HCT116 (cell line): ENCODE results near the gene KLHL3. TPM values are rescaled to one million over a fixed set of nuclear protein-coding genes. Genes with fewer than 3 reads are reported as not detected.

Source experiments
- ATAC-seq: fragments of 200-7000 bp; cut with Tn5 transposase; 2 replicates; pipeline ENCODE4 v1.9.1; 2020; ENCODE audit warnings: mild to moderate bottlenecking, moderate library complexity
- BruUV-seq: library from RNA; stranded (reverse); fragments of 400-500 nt; replicated peaks from 2 replicates; lab custom pipeline; 2021; lab: Mats Ljungman, UMichigan
- CTCF ChIA-PET: fragments of 300-600 bp; sonication (Branson Sonifier 250); formaldehyde crosslinking; loops from one replicate; lab custom pipeline; 2021; ENCODE audit warnings: antibody characterized with exemption; lab: Charles Lee
- POLR2A ChIA-PET: fragments of 300-600, 350-600 bp; sonication (Branson Sonifier 250); formaldehyde crosslinking; loops from one replicate; lab custom pipeline; 2021; ENCODE audit warnings: antibody characterized with exemption; lab: Charles Lee
- RAD21 ChIA-PET, 2 experiments: fragments of 300-600 bp; sonication (Branson Sonifier 250); formaldehyde crosslinking; loops; one replicate each; lab custom pipeline; 2023; ENCODE audit warnings: low total read pairs in 2 of 2; ENCODE audit not compliant: uncharacterized antibody in 2 of 2, unreplicated experiment in 2 of 2, low non-redundant PET in 1 of 2; lab: Charles Lee
- DNase-seq: peaks from one replicate; pipeline ENCODE4 v3.0.0-alpha.2; 2010; ENCODE audit warnings: low read depth, low spot score
- H2AFZ ChIP-seq: fragments of 200-600 bp; shearing (Covaris generic), sonication (generic); 2 replicates; pipeline ENCODE4 v1.6.1; 2017; ENCODE audit warnings: low read depth, mixed run types, mixed read lengths, antibody characterized with exemption, low read length; ENCODE audit not compliant: poor library complexity, severe bottlenecking
- H3K27ac ChIP-seq: 2 replicates; pipeline ENCODE4 v1.5.1; 2012; ENCODE audit warnings: low read depth, low read length
- H3K27me3 ChIP-seq: fragments of 200-600 bp; sonication (generic); 2 replicates; pipeline ENCODE4 v1.6.1; 2016; ENCODE audit warnings: mixed run types, low read length, mixed read lengths; ENCODE audit not compliant: insufficient read depth
- H3K36me3 ChIP-seq, 2 experiments: fragments of 200-500 bp in 1 of 2; fragments of 200-600 bp in 1 of 2; sonication (Bioruptor generic) in 1 of 2; sonication (generic) in 1 of 2; 2 replicates each; pipeline versions ENCODE4 v1.5.1 to v1.6.1; 2014 to 2016; ENCODE audit warnings: low read length in 2 of 2, inconsistent platforms in 1 of 2, mixed read lengths in 1 of 2, mixed run types in 1 of 2; ENCODE audit not compliant: insufficient read depth in 2 of 2, control insufficient read depth in 1 of 2
- H3K4me1 ChIP-seq, 2 experiments: fragments of 200-600 bp in 1 of 2; sonication (generic) in 1 of 2; 2 replicates each; pipeline versions ENCODE4 v1.5.1 to v1.6.1; 2012 to 2017; ENCODE audit warnings: low read length in 2 of 2, inconsistent platforms in 1 of 2, mild to moderate bottlenecking in 1 of 2, mixed read lengths in 1 of 2, mixed run types in 1 of 2, moderate library complexity in 1 of 2; ENCODE audit not compliant: insufficient read depth in 2 of 2, control insufficient read depth in 1 of 2
- H3K4me2 ChIP-seq: fragments of 200-600 bp; sonication (generic); 2 replicates; pipeline ENCODE4 v1.6.1; 2017; ENCODE audit warnings: mixed run types, low read length, mixed read lengths
- H3K4me3 ChIP-seq, 2 experiments: fragments of 200-600 bp in 1 of 2; sonication (generic) in 1 of 2; replicated peaks in 1 of 2; 2 replicates each; pipeline ENCODE4 v1.5.1; 2011 to 2016; ENCODE audit warnings: low read length in 2 of 2, control low read depth in 1 of 2, low read depth in 1 of 2, mild to moderate bottlenecking in 1 of 2, mixed read lengths in 1 of 2, mixed run types in 1 of 2
- H3K79me2 ChIP-seq: fragments of 200-600 bp; sonication (generic); 2 replicates; pipeline ENCODE4 v1.6.1; 2017; ENCODE audit warnings: mild to moderate bottlenecking, mixed run types, low read length, moderate library complexity, mixed read lengths; ENCODE audit not compliant: insufficient read depth
- H3K9ac ChIP-seq: fragments of 200-600 bp; sonication (generic); 2 replicates; pipeline ENCODE4 v1.6.1; 2016; ENCODE audit warnings: low read length, mixed read lengths
- H3K9me2 ChIP-seq: fragments of 200-600 bp; sonication (generic), shearing (Covaris generic); 2 replicates; pipeline ENCODE4 v1.6.1; 2017; ENCODE audit warnings: mixed run types, mild to moderate bottlenecking, moderate library complexity; ENCODE audit not compliant: insufficient read depth
- H3K9me3 ChIP-seq, 2 experiments: fragments of 200-500 bp in 1 of 2; fragments of 200-600 bp in 1 of 2; sonication (Bioruptor generic) in 1 of 2; sonication (generic) in 1 of 2; 2 replicates each; pipeline ENCODE4 v1.6.1; 2014 to 2017; ENCODE audit warnings: low read length in 2 of 2, mixed read lengths in 2 of 2, inconsistent platforms in 1 of 2, low read depth in 1 of 2, mild to moderate bottlenecking in 1 of 2, mixed run types in 1 of 2, moderate library complexity in 1 of 2; ENCODE audit not compliant: control insufficient read depth in 1 of 2, insufficient read depth in 1 of 2
- H4K20me1 ChIP-seq: fragments of 200-600 bp; sonication (generic), shearing (Covaris generic); 2 replicates; pipeline ENCODE4 v1.6.1; 2017; ENCODE audit warnings: mixed run types, mild to moderate bottlenecking, moderate library complexity; ENCODE audit not compliant: insufficient read depth
- CBX3 ChIP-seq: IDR thresholded peaks from 2 replicates; pipeline ENCODE4 v1.6.1; 2012; ENCODE audit warnings: low read depth
- EZH2 ChIP-seq: fragments of 200-600 bp; sonication (generic); IDR thresholded peaks from 2 replicates; pipeline ENCODE4 v1.6.1; 2017; ENCODE audit warnings: antibody characterized with exemption, mixed run types
- JUND ChIP-seq: IDR thresholded peaks from 2 replicates; pipeline ENCODE4 v1.6.1; 2012
- POLR2A ChIP-seq: IDR thresholded peaks from 2 replicates; pipeline ENCODE4 v1.7.0; 2011; ENCODE audit warnings: borderline replicate concordance; ENCODE audit not compliant: insufficient read depth, insufficient read length; ENCODE audit errors: extremely low read depth
- POLR2AphosphoS5 ChIP-seq: IDR thresholded peaks from 2 replicates; pipeline ENCODE4 v1.6.1; 2011; ENCODE audit warnings: mild to moderate bottlenecking, low read depth, low read length, moderate library complexity
- RAD21 ChIP-seq: IDR thresholded peaks from 2 replicates; pipeline ENCODE4 v1.6.1; 2012; ENCODE audit warnings: low read depth, mild to moderate bottlenecking
- TCF7L2 ChIP-seq: IDR thresholded peaks from 2 replicates; pipeline ENCODE4 v1.7.0; 2011; ENCODE audit warnings: borderline replicate concordance, inconsistent platforms; ENCODE audit not compliant: insufficient read depth, insufficient read length; ENCODE audit errors: extremely low read depth
- YY1 ChIP-seq: IDR thresholded peaks from 2 replicates; pipeline ENCODE4 v1.6.1; 2011; ENCODE audit warnings: low read length, low read depth, moderate library complexity, mild to moderate bottlenecking; ENCODE audit not compliant: insufficient replicate concordance; ENCODE audit errors: extremely low read depth
- ZFX ChIP-seq: fragments of 450-650 bp; IDR thresholded peaks from 2 replicates; pipeline ENCODE4 v1.6.1; 2017
- intact Hi-C: fragments of 100-400 bp; cut with micrococcal nuclease; formaldehyde crosslinking; loops from 2 replicates; pipeline ENCODE4 v1.10.0; 2022
- total RNA-seq: library from RNA; stranded (reverse); gene quantifications from one replicate; pipeline ENCODE4 v1.2.1, GENCODE V29; 2021; ENCODE audit not compliant: unreplicated experiment
- TF ChIP-seq, protein P1 (sequence below): IDR thresholded peaks from 2 replicates; pipeline ENCODE4 v1.6.1; 2012
- TF ChIP-seq, protein P2 (sequence below): IDR thresholded peaks from 2 replicates; pipeline ENCODE4 v1.6.1; 2011; ENCODE audit warnings: mild to moderate bottlenecking, low read length, moderate library complexity; ENCODE audit not compliant: insufficient replicate concordance; ENCODE audit errors: extremely low read depth

The KLHL3 gene
- total RNA-seq, 1 experiment from 2014 or later = not detected

DNA sequence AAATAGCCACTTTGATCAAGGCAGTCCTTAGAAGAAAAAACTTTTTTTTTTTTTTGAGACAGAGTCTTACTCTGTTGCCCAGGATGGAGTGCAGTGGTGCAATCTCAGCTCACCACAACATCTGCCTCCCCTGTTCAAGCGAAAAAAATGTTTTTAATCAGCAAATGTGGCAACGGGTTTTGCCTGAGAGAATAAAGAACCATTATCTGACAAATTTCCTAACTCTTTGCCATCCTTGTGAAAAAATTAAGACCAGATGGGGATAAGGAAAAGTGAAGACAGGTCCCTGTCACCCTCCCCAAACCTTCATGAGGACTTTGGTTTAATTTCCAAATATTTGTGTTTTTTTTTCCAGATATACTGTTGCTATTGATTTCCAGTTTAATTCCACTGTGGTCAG, 129.5 kb downstream of the KLHL3 start:
- H4K20me1 ChIP-seq = no peaks in the 10 kb centered on the region
- H3K4me2 ChIP-seq = no peak overlapping the region
- no peaks in the 10 kb centered on the region for H3K9me3 ChIP-seq
- BruUV-seq = no TSS peak
- ChIA-PET POLR2A (no interaction called here), RAD21 (no interaction called here), CTCF (interaction anchor here (1.3 kb wide), 1 partner anchor 54 kb away, joined by 3 read pairs; no protein-coding TSS in a partner anchor)
- no peak overlapping the region for H3K4me3 ChIP-seq
- H3K27me3 ChIP-seq = peaks cover 84% of the 10 kb centered on the region
- H3K9ac ChIP-seq = no peak overlapping the region
- no peak overlapping the region for H2AFZ ChIP-seq
- no peak for TF ChIP-seq RAD21
- no peak for TF ChIP-seq POLR2A
- TF ChIP-seq EZH2 = no peak
- TF ChIP-seq, protein P1, sequence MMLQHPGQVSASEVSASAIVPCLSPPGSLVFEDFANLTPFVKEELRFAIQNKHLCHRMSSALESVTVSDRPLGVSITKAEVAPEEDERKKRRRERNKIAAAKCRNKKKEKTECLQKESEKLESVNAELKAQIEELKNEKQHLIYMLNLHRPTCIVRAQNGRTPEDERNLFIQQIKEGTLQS = no peak
- no peak for TF ChIP-seq POLR2AphosphoS5
- no peak for TF ChIP-seq CBX3
- no peak for TF ChIP-seq YY1
- TF ChIP-seq JUND = no peak
- TF ChIP-seq ZFX = no peak
- TF ChIP-seq, protein P2, sequence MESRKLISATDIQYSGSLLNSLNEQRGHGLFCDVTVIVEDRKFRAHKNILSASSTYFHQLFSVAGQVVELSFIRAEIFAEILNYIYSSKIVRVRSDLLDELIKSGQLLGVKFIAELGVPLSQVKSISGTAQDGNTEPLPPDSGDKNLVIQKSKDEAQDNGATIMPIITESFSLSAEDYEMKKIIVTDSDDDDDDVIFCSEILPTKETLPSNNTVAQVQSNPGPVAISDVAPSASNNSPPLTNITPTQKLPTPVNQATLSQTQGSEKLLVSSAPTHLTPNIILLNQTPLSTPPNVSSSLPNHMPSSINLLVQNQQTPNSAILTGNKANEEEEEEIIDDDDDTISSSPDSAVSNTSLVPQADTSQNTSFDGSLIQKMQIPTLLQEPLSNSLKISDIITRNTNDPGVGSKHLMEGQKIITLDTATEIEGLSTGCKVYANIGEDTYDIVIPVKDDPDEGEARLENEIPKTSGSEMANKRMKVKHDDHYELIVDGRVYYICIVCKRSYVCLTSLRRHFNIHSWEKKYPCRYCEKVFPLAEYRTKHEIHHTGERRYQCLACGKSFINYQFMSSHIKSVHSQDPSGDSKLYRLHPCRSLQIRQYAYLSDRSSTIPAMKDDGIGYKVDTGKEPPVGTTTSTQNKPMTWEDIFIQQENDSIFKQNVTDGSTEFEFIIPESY = no peak
- no peak for TF ChIP-seq TCF7L2
- no peaks in the 10 kb centered on the region for H3K79me2 ChIP-seq
- ATAC-seq (no peak), DNase-seq (no peak)
- no peak overlapping the region for H3K27ac ChIP-seq
- no peaks in the 10 kb centered on the region for H3K9me2 ChIP-seq
- intact Hi-C loops = no loop called here
- H3K4me1 ChIP-seq = no peaks in the 10 kb centered on the region
- H3K36me3 ChIP-seq = no peaks in the 10 kb centered on the region
